Ishikawa (cell line): ENCODE data around the gene RRAD.

Source experiments
- CEBPB ChIP-seq: IDR thresholded peaks from 2 replicates; pipeline ENCODE4 v1.6.1; 2012
- CREB1 ChIP-seq: IDR thresholded peaks from 2 replicates; pipeline ENCODE4 v1.6.1; 2012; ENCODE audit warnings: low read depth
- EGR1 ChIP-seq: IDR thresholded peaks from 2 replicates; pipeline ENCODE4 v1.6.1; 2012
- EP300 ChIP-seq: IDR thresholded peaks from 2 replicates; pipeline ENCODE4 v1.6.1; 2012; ENCODE audit warnings: borderline replicate concordance
- FOXM1 ChIP-seq: IDR thresholded peaks from 2 replicates; pipeline ENCODE4 v1.6.1; 2012; ENCODE audit warnings: low read depth, borderline replicate concordance
- MAX ChIP-seq: IDR thresholded peaks from 2 replicates; pipeline ENCODE4 v1.6.1; 2012
- NFIC ChIP-seq: IDR thresholded peaks from 2 replicates; pipeline ENCODE4 v1.6.1; 2012
- RAD21 ChIP-seq: IDR thresholded peaks from 2 replicates; pipeline ENCODE4 v1.6.1; 2012; ENCODE audit warnings: low read depth
- REST ChIP-seq: IDR thresholded peaks from 2 replicates; pipeline ENCODE4 v1.6.1; 2012; ENCODE audit warnings: low read depth, mild to moderate bottlenecking
- TAF1 ChIP-seq: IDR thresholded peaks from 2 replicates; pipeline ENCODE4 v1.6.1; 2012; ENCODE audit warnings: low read depth, mild to moderate bottlenecking
- TCF12 ChIP-seq: IDR thresholded peaks from 2 replicates; pipeline ENCODE4 v1.6.1; 2012; ENCODE audit warnings: low read depth
- TEAD4 ChIP-seq: IDR thresholded peaks from 2 replicates; pipeline ENCODE4 v1.6.1; 2012
- USF1 ChIP-seq: IDR thresholded peaks from 2 replicates; pipeline ENCODE4 v1.6.1; 2012
- YY1 ChIP-seq: IDR thresholded peaks from 2 replicates; pipeline ENCODE4 v1.6.1; 2012; ENCODE audit warnings: low read depth
- ZBTB7A ChIP-seq: IDR thresholded peaks from 2 replicates; pipeline ENCODE4 v1.6.1; 2012; ENCODE audit warnings: low read depth

RRAD gene

GRCh38 chr16:66939366-66939765, 14.0 kb upstream of the RRAD start:
- TF ChIP-seq ZBTB7A (no peak), RAD21 (no peak), TEAD4 (no peak), EGR1 (no peak), NFIC (no peak), MAX (no peak), FOXM1 (no peak), YY1 (no peak), CREB1 (no peak), EP300 (no peak), REST (no peak), TCF12 (no peak), USF1 (no peak), CEBPB (no peak), TAF1 (no peak)

GRCh38 chr16:66937725-66938337, 12.5 kb upstream of the RRAD start:
- TF ChIP-seq CEBPB (no peak), REST (no peak), TEAD4 (no peak), YY1 (no peak), ZBTB7A (no peak), NFIC (no peak), CREB1 (no peak), MAX (no peak), RAD21 (no peak), USF1 (no peak)

- TF ChIP-seq RAD21 (no peak), NFIC (no peak), CREB1 (no peak), TAF1 (no peak), REST (no peak), CEBPB (no peak)
These were observed 11.7 kb upstream of the RRAD start for GRCh38 chr16:66936889-66937554.

GRCh38 chr16:66936462-66936861, 11.1 kb upstream of the RRAD start:
- TF ChIP-seq FOXM1 (no peak), EGR1 (no peak), REST (no peak), CEBPB (no peak), MAX (no peak), TCF12 (no peak), CREB1 (no peak), USF1 (no peak), EP300 (no peak), TAF1 (no peak)
